Effector CD8-positive, alpha-beta T cell (primary cell): Measurements from ENCODE around the gene KIAA1328.
"Not testable (repeated sequence)": the region's sequence is repeated elsewhere in the genome, so short reads cannot be mapped to it uniquely, and the experiment has no call there.

ENCODE experiments used
- DNase-seq: peaks from one replicate; lab custom pipeline; 2025; lab: John Stamatoyannopoulos, UW

KIAA1328 gene

GRCh38 chr18:36887114-36887513 lies 58.2 kb downstream of the KIAA1328 start:
- no peak for DNase-seq

- DNase-seq = no peak
These were observed 58.9 kb downstream of the KIAA1328 start for GRCh38 chr18:36887864-36888263.

GRCh38 chr18:36888778-36889177 lies 59.9 kb downstream of the KIAA1328 start:
- DNase-seq = no peak

DNA sequence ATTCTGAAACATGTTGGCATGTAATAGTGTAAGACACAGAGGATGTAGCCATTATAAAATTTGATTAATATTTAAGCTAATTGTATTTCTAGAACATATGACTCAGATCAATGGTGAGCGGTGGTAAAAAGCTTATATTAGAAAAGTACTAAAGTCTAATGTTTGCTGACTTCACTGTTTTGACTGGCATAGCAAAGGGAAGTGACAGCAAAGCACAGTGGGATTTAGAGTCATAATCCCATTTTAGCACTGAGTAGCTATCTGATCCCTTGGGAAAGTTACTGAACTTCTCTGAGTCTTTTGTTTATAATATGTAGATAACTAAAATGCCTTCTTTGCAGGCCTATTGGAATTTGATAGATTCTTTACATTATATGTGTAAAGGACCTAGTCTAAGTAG lies 60.4 kb downstream of the KIAA1328 start:
- no peak for DNase-seq

GRCh38 chr18:36889742-36890141 lies 60.8 kb downstream of the KIAA1328 start:
- DNase-seq = no peak

DNA sequence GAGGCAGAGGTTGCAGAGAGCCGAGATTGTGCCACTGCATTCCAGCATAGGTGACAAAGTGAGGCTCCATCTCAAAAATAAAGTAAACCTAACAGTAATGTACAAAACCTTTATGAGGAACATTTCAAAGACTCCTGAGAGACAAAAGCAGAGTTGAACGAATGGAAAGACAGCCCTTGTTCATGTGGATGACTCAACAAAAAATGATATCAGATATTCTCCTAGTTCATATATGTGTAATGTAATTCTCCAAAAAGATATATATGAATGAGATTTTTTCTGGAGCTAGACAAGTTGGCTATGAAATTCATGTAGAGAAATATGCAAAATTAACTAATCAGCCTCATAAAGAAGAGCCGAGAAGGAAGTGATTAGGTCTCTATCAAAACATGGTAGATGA lies 61.7 kb downstream of the KIAA1328 start:
- no peak for DNase-seq

DNA sequence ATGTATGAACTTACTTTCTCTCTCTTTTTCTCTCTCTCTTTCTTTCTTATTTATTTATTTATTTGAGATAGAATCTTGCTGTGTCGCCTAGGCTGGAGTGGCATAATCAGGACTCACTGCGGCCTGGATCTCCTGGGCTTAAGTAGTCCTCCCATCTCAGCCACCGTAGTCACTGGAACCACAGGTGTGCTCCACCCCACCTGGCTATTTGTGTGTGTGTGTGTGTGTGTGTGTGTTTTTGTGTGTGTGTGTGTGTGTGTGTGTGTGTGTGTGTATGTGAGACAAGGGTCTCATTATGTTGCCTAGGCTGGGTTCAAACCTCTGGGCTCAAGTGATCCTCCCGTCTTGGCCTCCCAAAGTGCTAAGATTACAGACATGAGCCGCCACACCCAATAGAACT lies 64.3 kb downstream of the KIAA1328 start:
- no peak for DNase-seq

- no peak for DNase-seq
These were observed 66.7 kb downstream of the KIAA1328 start for GRCh38 chr18:36895606-36896005.

DNA sequence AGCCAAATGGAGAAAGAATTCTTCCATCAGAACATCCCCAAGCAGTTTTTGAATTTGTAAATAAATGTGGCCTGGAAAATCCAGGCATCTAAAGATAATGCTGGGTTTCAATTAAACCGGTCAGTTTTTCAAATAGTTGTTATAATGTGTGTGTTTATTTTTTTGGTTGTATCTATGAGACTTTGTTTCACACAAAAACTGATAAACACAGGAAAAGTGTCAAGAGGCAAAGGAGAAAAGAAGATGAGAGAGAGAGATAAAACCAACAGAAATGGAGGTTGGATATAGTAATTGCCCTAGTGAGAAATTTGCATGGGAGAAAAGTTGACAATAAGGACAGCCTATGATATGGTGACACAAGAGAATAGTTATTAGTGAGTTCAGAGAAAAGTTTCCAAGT lies 68.3 kb downstream of the KIAA1328 start:
- DNase-seq = no peak

GRCh38 chr18:36899289-36899688 lies 70.4 kb downstream of the KIAA1328 start:
- no peak for DNase-seq

GRCh38 chr18:36900466-36900865 lies 71.5 kb downstream of the KIAA1328 start:
- no peak for DNase-seq

- DNase-seq = no peak
These were observed 72.4 kb downstream of the KIAA1328 start for GRCh38 chr18:36901277-36901701.

DNA sequence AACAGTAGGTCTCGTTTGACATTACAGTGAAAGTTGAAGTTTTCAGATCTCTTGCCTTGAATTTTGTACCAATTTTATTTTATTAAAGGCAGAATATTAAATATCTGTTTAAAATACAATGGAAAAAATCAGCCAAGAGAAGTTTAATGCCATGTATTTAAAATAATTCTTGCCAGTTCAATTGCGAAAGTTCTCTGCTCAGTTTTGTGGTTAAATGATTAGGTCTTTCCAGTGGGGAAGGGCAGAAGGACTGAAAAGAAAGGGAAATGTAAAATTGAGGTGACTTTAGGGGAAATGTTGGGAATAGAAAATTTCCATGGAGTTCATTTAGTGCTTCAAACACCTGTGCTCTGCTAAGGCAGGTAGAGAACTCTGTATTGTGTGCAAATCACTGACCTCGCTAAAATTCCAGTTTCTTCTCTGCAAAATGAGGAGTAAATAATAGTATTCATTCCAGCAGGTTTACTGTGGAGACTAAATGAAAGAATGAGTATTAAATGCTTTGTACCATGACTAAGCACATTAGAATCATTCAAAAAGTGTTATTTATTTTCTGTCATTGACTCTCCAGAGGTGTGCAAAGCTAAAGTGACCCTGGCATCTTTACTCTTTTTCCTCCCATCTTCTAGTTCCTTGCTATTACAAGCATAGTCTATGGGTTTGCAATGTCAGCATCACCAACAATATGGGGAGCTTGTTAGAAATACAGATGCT lies 74.4 kb downstream of the KIAA1328 start:
- DNase-seq = no peak

GRCh38 chr18:36905571-36905970 lies 76.6 kb downstream of the KIAA1328 start:
- DNase-seq = no peak

GRCh38 chr18:36909282-36909681 lies 80.4 kb downstream of the KIAA1328 start:
- DNase-seq = not testable (repeated sequence)

GRCh38 chr18:36912887-36913286 lies 84.0 kb downstream of the KIAA1328 start:
- no peak for DNase-seq

- DNase-seq = no peak
These were observed 89.0 kb downstream of the KIAA1328 start for GRCh38 chr18:36917907-36918306.

- DNase-seq = no peak
These were observed 100.7 kb downstream of the KIAA1328 start for GRCh38 chr18:36929601-36930000.

- DNase-seq = no peak
These were observed 102.2 kb downstream of the KIAA1328 start for GRCh38 chr18:36931106-36931505.

- no peak for DNase-seq
These were observed 104.6 kb downstream of the KIAA1328 start for GRCh38 chr18:36933552-36933951.

GRCh38 chr18:36934884-36935283 lies 106.0 kb downstream of the KIAA1328 start:
- DNase-seq = no peak

DNA sequence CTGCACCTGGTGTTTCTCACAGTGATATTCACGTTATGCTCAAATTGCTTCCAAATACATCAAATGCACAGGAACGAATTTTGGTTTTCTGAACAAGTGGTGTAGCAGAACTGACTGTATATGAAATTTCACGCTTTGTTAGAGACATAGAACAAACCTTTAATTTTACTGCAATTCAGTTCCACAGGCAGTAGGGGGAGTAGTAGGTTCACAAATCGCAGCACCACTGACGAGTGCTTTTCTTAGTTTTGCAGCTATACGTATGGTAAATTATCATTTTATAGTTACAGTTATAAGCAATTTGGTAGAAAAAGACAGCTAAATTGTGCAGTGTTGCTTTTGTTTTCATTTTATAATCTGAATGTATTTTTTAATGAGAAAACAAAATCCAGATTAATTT lies 113.3 kb downstream of the KIAA1328 start:
- DNase-seq = no peak

DNA sequence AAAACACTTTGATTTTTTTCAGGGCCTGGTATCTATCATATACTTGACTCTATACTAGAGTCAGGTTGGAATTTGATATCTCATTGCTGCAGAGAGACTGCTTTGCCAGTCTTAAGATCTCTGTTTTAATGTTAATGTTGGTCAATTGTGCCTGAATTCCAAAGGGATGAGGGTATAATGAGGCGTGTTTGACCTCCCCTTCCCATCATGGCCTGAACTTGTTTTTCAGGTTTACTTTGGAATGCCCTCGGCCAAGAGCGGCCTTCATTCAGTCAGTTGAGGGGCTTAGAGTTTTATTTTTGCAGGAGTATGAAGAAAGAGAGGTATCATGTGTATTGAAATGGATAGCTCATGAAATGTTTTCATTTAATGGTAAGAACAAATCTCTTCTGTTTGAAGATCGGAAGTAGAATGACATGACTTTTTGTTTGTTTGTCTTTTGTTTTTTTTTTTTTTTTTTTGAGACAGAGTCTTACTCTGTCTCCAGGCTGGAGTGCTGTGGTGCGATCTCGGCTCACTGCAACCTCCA lies 119.0 kb downstream of the KIAA1328 start:
- no peak for DNase-seq

DNA sequence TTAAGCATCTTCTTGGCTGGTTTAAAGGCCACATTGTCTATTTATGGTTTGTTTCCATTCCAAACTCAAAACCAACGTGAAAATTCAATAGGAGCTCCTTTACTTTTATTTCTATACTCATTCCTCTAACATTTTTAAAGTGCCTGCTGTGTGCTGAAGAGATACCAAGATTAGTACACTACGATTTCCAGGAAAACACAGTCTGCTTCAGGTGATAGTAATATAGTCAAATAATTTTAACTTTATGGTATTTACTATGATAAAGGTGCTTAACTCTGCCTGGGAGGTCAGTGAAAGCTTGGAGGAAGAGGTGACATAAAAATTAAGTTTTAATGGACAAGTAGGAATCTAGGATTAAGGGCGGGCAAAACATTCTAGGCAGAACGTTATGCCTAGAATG lies 121.4 kb downstream of the KIAA1328 start:
- no peak for DNase-seq
